Measurements from ENCODE around the gene UQCC3. TPM values are rescaled to one million over a fixed set of nuclear protein-coding genes. Genes with fewer than 3 reads are reported as not detected.

The UQCC3 gene
- total RNA-seq, 6 experiments from 2014 or later: 4.0 to 6.3 (median 5.3) TPM

DNA sequence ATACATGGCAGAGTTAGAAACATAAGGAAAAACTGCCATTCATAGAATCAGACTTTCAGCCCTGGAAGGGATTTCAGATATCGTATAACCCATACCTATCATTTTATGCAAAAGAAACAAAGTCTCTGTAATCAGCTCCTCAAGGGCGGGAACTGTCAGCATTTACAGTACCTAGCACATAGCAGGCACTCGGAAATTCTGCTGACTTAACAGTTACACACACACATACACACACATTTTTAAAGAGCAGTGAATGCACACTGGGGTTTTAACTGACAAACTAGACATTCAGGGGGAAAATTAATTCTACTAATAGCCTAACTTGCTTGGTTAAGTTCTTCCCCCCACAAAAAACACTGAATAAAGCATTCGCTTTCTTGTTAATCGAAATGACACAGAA, 44.7 kb downstream of the UQCC3 start:
- Histone ChIP-seq H3K9me3 (no peaks in the 10 kb centered on the region), H3K4me3 (no peak overlapping the region), H3K27ac (no peak overlapping the region), H3K36me3 (peaks cover 0 to 83% (median 51%) of the 10 kb centered on the region in 4 donors), H3K4me1 (peaks cover 0 to 39% (median 16%) of the 10 kb centered on the region in 4 donors), H3K27me3 (no peaks in the 10 kb centered on the region)
- no peak for TF ChIP-seq POLR2A (IDR thresholded peaks at IDR 0.05)
- no peak for TF ChIP-seq CTCF (IDR thresholded peaks at IDR 0.05)
- ATAC-seq: no peak
- WGBS (ENCODE audit: insufficient coverage, low coverage, low lambda C conversion rate, missing lambda C conversion rate): 80% methylated on average over 5 of the region's 5 CpGs
- intact Hi-C loops (cut with DNase I): no loop called here
- no peak for DNase-seq

- WGBS (ENCODE audit: insufficient coverage, low coverage, low lambda C conversion rate, missing lambda C conversion rate): 87% methylated on average over 9 of the region's 11 CpGs
- Histone ChIP-seq H3K9me3 (no peaks in the 10 kb centered on the region), H3K4me3 (no peak overlapping the region), H3K27me3 (no peaks in the 10 kb centered on the region), H3K4me1 (peaks cover 0 to 34% (median 14%) of the 10 kb centered on the region in 4 donors), H3K36me3 (peaks cover 0 to 83% (median 56%) of the 10 kb centered on the region in 4 donors), H3K27ac (no peak overlapping the region)
- no peak for DNase-seq
- TF ChIP-seq POLR2A (IDR thresholded peaks at IDR 0.05): no peak
- TF ChIP-seq CTCF (IDR thresholded peaks at IDR 0.05): no peak
- intact Hi-C loops (cut with DNase I): no loop called here
- ATAC-seq: no peak
Observed at GRCh38 chr11:62716816-62717215, 45.3 kb downstream of the UQCC3 start.

DNA sequence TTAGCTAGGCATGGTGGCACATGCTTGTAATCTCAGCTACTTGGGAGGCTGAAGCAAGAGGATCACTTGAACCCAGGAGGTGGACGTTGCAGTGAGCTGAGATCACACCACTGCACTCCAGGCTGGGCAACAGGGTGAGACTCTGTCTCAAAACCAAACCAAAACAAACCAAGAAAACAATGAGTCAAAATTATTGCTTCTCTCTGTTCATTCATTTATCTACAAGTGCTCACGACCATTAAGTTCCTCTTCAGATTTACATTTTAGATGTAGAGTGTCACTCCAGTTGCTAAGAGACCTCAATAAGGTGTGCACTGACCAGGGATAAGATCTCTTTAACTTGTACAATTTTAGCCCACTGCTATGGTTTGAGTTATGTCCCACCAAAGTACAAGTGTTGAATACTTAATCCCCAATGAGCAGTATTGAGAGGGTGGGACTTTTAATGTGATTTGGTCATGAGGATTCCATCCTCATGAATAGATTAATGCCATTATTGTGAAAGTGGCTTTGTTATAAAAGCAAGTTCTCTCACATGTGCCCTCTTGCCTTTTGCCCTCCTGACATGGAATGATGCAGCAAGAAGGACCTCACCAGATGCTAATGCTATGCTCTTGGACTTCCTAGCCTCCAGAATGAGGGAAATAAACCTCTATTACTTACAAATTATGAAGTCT, 48.0 kb downstream of the UQCC3 start:
- H3K27me3 ChIP-seq: no peaks in the 10 kb centered on the region
- intact Hi-C loops (cut with DNase I): no loop called here
- TF ChIP-seq CTCF (IDR thresholded peaks at IDR 0.05): no peak
- no peak for TF ChIP-seq POLR2A (IDR thresholded peaks at IDR 0.05)
- ATAC-seq (no peak), DNase-seq (no peak)
- no peak overlapping the region for H3K4me3 ChIP-seq
- H3K36me3 ChIP-seq: peaks cover 12 to 97% (median 72%) of the 10 kb centered on the region in 4 donors
- no peak overlapping the region for H3K27ac ChIP-seq
- no peaks in the 10 kb centered on the region for H3K9me3 ChIP-seq
- WGBS (ENCODE audit: insufficient coverage, low coverage, low lambda C conversion rate, missing lambda C conversion rate): 68% methylated on average over 2 of the region's 2 CpGs
- peaks cover 0 to 13% (median 3%) of the 10 kb centered on the region in 4 donors for H3K4me1 ChIP-seq

- H3K4me3 ChIP-seq: no peak overlapping the region
- H3K27ac ChIP-seq: no peak overlapping the region
- intact Hi-C loops (cut with DNase I): no loop called here
- H3K4me1 ChIP-seq: peaks cover 0 to 14% (median 5%) of the 10 kb centered on the region in 4 donors
- DNase-seq (no peak), ATAC-seq (no peak)
- no peaks in the 10 kb centered on the region for H3K27me3 ChIP-seq
- H3K36me3 ChIP-seq: peaks cover 12 to 72% (median 56%) of the 10 kb centered on the region in 4 donors
- TF ChIP-seq CTCF (IDR thresholded peaks at IDR 0.05) (no peak), POLR2A (IDR thresholded peaks at IDR 0.05) (no peak)
- 76% methylated on average over 6 of the region's 7 CpGs for WGBS (ENCODE audit: insufficient coverage, low coverage, low lambda C conversion rate, missing lambda C conversion rate)
- H3K9me3 ChIP-seq: no peaks in the 10 kb centered on the region
Observed at GRCh38 chr11:62721994-62722393, 50.5 kb downstream of the UQCC3 start.

Small RNA genes within 50 kb of the gene (small RNA-seq; reads per million reads assigned to genes)
- 0 reads per million in 2 experiments for gene SNORA57

Other genes starting within 250 kb of the UQCC3 start
- 100 to 1,000 TPM in 4 of 6 experiments, 10 to 100 TPM in 2; 91.0 to 180 (median 113) TPM for gene AHNAK, start 124.9 kb upstream of the UQCC3 start, total RNA-seq
- gene EEF1G, start 97.8 kb upstream of the UQCC3 start, total RNA-seq: 100 to 1,000 TPM; 442 to 450 (median 449) TPM
- gene TUT1, start 80.2 kb upstream of the UQCC3 start, total RNA-seq: 10 to 100 TPM; 12.3 to 34.2 (median 21.1) TPM
- 10 to 100 TPM; 20.0 to 38.0 (median 31.8) TPM for gene MTA2, start 69.8 kb upstream of the UQCC3 start, total RNA-seq
- gene EML3, start 58.9 kb upstream of the UQCC3 start, total RNA-seq: 10 to 100 TPM; 19.1 to 36.4 (median 22.7) TPM
- gene ROM1, start 58.4 kb upstream of the UQCC3 start, total RNA-seq: 1 to 10 TPM; 1.1 to 2.9 (median 1.2) TPM
- gene B3GAT3, start 49.7 kb upstream of the UQCC3 start, total RNA-seq: 10 to 100 TPM; 17.1 to 32.8 (median 23.4) TPM
- 100 to 1,000 TPM; 131 to 237 (median 201) TPM for gene GANAB, start 25.1 kb upstream of the UQCC3 start, total RNA-seq
- 10 to 100 TPM; 12.1 to 20.3 (median 13.0) TPM for gene INTS5, start 18.4 kb upstream of the UQCC3 start, total RNA-seq
- gene C11orf98, start 6.5 kb upstream of the UQCC3 start, total RNA-seq: 10 to 100 TPM; 18.6 to 52.0 (median 25.6) TPM
- 1 to 10 TPM in 5 of 6 experiments, under 1 TPM in 1; 0.74 to 4.1 (median 2.6) TPM for gene CSKMT, start 6.4 kb upstream of the UQCC3 start, total RNA-seq
- 1 to 10 TPM; 2.7 to 6.5 (median 3.7) TPM for gene LBHD1, start 594 bp downstream of the UQCC3 start, total RNA-seq
- 10 to 100 TPM; 24.7 to 41.9 (median 28.0) TPM for gene UBXN1, start 7.4 kb downstream of the UQCC3 start, total RNA-seq
- under 1 TPM in 1 of 6 experiments, not detected in 5; 0.12 TPM for gene LRRN4CL, start 17.9 kb downstream of the UQCC3 start, total RNA-seq
- gene BSCL2, start 35.8 kb downstream of the UQCC3 start, total RNA-seq: 10 to 100 TPM; 18.8 to 41.4 (median 34.3) TPM
- not detected for gene GNG3, start 36.0 kb downstream of the UQCC3 start, total RNA-seq
- gene HNRNPUL2, start 55.8 kb downstream of the UQCC3 start, total RNA-seq: 10 to 100 TPM in 4 of 6 experiments, 1 to 10 TPM in 2; 7.9 to 17.1 (median 13.3) TPM
- gene TTC9C, start 56.8 kb downstream of the UQCC3 start, total RNA-seq: 10 to 100 TPM in 3 of 6 experiments, 1 to 10 TPM in 3; 8.5 to 13.3 (median 10.6) TPM
- 1 to 10 TPM; 3.4 to 7.1 (median 4.7) TPM for gene ZBTB3, start 82.5 kb downstream of the UQCC3 start, total RNA-seq
- gene POLR2G, start 89.9 kb downstream of the UQCC3 start, total RNA-seq: 10 to 100 TPM; 23.8 to 37.4 (median 26.6) TPM
- gene TAF6L, start 99.7 kb downstream of the UQCC3 start, total RNA-seq: 10 to 100 TPM; 11.9 to 19.3 (median 16.0) TPM
- gene TMEM179B, start 115.7 kb downstream of the UQCC3 start, total RNA-seq: 10 to 100 TPM; 23.9 to 47.6 (median 29.1) TPM
- gene TMEM223, start 120.3 kb downstream of the UQCC3 start, total RNA-seq: 10 to 100 TPM in 2 of 6 experiments, 1 to 10 TPM in 4; 6.6 to 26.4 (median 8.2) TPM
- gene NXF1, start 133.8 kb downstream of the UQCC3 start, total RNA-seq: 10 to 100 TPM; 24.7 to 42.9 (median 32.3) TPM
- gene STX5, start 160.4 kb downstream of the UQCC3 start, total RNA-seq: 10 to 100 TPM; 22.1 to 27.8 (median 24.6) TPM
- gene TEX54, start 161.2 kb downstream of the UQCC3 start, total RNA-seq: not detected
- 10 to 100 TPM; 17.6 to 30.6 (median 24.3) TPM for gene WDR74, start 167.9 kb downstream of the UQCC3 start, total RNA-seq
- 100 to 1,000 TPM in 1 of 6 experiments, 10 to 100 TPM in 5; 39.8 to 106 (median 63.0) TPM for gene SLC3A2, start 209.2 kb downstream of the UQCC3 start, total RNA-seq
- gene CHRM1, start 249.7 kb downstream of the UQCC3 start, total RNA-seq: not detected